Astrocyte of the cerebellum (primary cell): ENCODE measurements around the gene OSBPL5.

Experiments used
- DNase-seq: peaks from one replicate; pipeline ENCODE4 v3.0.0-alpha.2; 2011; ENCODE audit warnings: low read depth
- H3K4me3 ChIP-seq: 2 replicates; pipeline ENCODE4 v1.5.1; 2011; ENCODE audit warnings: mild to moderate bottlenecking, low read depth, low read length, moderate library complexity
- CTCF ChIP-seq: IDR thresholded peaks from 2 replicates; pipeline ENCODE4 v1.5.1; 2012; ENCODE audit warnings: low read length, low read depth, moderate library complexity, mild to moderate bottlenecking; ENCODE audit errors: missing control alignments
- in situ Hi-C: cut with HindIII; loops from 2 replicates; pipeline ENCODE4 v1.10.0; 2017; ENCODE audit warnings: low sequenced_read_pairs

Gene OSBPL5

DNA sequence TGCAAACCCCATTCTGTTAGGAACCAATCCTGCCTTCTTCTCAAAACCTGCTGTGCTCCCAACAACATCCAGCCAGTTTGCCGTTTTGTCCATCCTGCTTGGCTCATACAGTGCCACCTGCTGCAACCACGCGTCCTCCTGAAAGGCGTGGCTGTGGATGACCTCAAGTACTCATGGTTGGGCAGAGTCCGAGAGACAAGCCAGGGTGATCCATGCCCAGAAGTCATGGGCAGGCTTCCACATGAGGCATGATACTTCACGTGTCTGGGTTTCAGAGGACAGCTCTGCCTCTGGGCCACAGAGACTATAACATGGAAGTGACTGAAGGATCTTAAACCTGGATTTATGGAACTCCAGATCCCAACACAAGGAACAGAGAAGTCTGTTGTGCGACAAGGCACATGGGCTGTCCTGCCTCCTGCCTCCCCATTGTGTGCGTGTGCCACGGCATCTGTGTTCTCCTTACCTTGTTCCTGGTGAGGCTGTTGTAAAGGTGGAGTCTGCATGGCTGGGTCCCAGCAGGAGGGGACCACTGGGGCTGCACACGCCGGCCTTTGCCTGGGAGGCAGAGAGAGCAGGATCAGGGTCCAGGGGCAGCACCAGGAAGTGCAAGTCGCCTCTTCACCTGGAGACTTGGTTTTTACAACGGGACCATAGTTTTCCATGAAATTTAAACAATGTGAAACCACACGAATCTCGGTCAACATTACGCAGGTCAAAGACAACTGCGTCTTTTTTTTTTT, 123.2 kb downstream of the OSBPL5 start:
- in situ Hi-C loops = no loop called here
- no peak for TF ChIP-seq CTCF
- no peak for DNase-seq
- no peak overlapping the region for H3K4me3 ChIP-seq

DNA sequence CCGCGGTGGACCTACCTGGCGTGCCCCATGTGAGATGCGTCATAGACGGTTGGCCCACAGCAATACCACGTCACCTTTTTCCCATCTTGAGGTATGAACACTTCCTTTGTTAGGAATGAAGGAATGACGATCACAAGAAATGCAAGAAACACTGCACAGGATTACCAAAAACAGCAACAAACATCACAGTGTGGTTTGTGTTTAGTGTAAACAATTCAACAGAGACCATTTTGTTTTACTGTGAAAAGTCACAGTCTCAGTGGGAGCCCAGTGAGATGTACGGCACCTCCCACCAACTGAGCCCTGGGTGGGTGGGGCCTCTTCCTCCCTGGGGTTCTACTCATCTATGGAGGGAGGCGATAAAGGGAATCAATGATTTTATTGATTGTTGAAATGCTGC, 124.2 kb downstream of the OSBPL5 start:
- DNase-seq = no peak
- no peak for TF ChIP-seq CTCF
- in situ Hi-C loops = no loop called here

DNA sequence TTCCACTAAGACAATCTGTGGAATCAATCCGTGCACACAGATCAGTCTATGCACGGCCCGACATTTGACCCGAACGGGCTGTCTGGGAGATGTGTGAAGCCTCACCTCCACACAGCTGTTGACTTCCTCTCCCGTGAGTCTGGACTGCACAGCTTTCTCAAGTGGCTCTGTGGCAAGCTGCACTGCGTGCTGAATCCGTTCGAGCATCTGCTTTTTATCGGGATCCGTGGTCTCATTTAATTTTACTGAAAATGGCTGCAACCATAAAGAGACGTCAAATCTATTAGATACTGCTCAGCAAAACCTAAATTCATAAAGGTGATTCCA, 127.2 kb downstream of the OSBPL5 start:
- no peak for DNase-seq
- TF ChIP-seq CTCF = no peak
- in situ Hi-C loops = loop anchor here (5.0 kb wide), 2 partner anchors 69 to 86 kb away; no protein-coding TSS in a partner anchor
- no peak overlapping the region for H3K4me3 ChIP-seq

More for the DNA sequence above, 124.2 kb downstream of the OSBPL5 start:
- no peak overlapping the region for H3K4me3 ChIP-seq
